ENCODE results near the gene SCARB1.

DNA sequence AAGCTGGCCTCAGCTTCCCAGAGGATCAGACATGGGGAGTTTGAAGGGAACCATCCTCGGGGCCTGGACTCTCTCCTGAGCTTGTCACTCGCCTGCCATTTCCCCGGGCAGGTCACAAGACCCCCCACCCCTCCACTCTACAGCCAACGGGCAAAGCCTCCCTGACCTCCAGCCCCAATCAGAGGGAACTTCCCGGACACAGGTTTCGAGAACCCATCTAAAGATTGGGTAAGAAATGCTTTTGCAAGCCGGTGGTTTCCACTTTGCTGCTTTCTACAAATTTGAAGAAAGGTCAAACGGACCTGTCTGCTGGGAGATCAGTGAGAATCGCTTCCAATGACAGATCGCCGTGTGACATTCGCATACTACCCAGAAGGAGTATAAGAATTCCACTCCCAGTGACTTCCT lies 89.6 kb downstream of the SCARB1 start:
- TF ChIP-seq POLR2A (IDR thresholded peaks at IDR 0.05) (no peak), EP300 (IDR thresholded peaks at IDR 0.05) (no peak)
- TF ChIP-seq, protein P1, sequence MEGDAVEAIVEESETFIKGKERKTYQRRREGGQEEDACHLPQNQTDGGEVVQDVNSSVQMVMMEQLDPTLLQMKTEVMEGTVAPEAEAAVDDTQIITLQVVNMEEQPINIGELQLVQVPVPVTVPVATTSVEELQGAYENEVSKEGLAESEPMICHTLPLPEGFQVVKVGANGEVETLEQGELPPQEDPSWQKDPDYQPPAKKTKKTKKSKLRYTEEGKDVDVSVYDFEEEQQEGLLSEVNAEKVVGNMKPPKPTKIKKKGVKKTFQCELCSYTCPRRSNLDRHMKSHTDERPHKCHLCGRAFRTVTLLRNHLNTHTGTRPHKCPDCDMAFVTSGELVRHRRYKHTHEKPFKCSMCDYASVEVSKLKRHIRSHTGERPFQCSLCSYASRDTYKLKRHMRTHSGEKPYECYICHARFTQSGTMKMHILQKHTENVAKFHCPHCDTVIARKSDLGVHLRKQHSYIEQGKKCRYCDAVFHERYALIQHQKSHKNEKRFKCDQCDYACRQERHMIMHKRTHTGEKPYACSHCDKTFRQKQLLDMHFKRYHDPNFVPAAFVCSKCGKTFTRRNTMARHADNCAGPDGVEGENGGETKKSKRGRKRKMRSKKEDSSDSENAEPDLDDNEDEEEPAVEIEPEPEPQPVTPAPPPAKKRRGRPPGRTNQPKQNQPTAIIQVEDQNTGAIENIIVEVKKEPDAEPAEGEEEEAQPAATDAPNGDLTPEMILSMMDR (IDR thresholded peaks at IDR 0.05): no peak

Data from tibial nerve (tissue), 4 donors.